GM12801 (cell line): ENCODE measurements around the gene NDN.

ENCODE experiments used
- CTCF ChIP-seq: IDR thresholded peaks from one replicate; pipeline ENCODE4 v1.5.1; 2011; ENCODE audit warnings: control low read depth; ENCODE audit not compliant: insufficient read length; ENCODE audit errors: extremely low read depth

NDN gene, protein sequence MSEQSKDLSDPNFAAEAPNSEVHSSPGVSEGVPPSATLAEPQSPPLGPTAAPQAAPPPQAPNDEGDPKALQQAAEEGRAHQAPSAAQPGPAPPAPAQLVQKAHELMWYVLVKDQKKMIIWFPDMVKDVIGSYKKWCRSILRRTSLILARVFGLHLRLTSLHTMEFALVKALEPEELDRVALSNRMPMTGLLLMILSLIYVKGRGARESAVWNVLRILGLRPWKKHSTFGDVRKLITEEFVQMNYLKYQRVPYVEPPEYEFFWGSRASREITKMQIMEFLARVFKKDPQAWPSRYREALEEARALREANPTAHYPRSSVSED

GRCh38 chr15:23687143-23687470 lies at the start of gene NDN:
TSS of gene NDN (minus strand) at chr15:23687305. CDS start at chr15:23687217, 88 bp downstream.
- no peak for TF ChIP-seq CTCF

DNA sequence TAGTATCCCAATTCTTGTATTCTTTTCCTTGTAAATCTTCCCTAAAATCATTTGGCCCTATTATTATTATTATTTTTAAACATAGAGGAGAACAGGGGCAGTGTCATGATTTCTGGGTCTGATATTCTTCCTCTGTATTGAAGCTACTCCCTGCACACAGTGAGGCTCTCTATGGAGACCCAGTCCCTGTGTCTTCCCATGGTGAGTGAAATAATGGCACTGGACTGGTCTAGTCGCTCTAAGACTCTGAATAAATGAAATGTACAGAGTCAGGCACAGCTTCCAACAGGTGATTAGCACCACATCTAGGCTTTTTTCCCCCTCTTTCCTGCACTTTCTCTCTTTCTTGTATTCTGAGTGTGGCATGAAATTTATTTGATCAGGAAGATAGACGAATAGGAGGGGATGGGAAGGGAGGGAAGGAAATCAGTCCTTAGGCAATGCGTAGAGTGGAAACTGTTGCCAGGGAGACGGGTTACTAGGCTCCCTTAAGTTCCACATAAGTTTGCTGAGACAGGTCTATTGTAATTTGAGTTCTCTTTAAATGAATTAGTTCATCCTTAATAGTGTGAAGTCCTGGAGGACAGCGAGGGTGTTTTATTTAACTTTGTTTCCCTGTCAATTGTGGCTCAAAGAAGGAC lies 49.0 kb upstream of the NDN start:
- TF ChIP-seq CTCF, result no peak

DNA sequence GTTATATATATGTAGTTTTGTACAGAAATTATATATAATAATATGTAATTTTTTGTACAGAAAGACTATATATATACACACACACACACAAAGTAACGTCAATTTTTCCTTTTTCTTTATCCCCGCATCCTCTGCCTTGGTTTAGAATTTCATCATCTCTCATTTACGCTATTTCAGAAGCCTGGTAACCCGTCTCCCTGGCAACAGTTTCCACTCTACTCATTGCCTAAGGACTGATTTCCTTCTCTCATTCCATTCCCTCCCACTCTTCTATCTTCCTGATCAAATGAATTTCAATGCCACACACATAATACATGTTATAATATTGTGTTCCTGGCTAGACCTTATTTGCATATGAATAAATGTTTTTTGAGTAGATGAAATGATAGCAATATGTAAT lies 47.8 kb upstream of the NDN start:
- TF ChIP-seq CTCF, result no peak

- no peak for TF ChIP-seq CTCF
Observed at GRCh38 chr15:23708332-23708731, 21.2 kb upstream of the NDN start.

- TF ChIP-seq CTCF, result no peak
Observed at GRCh38 chr15:23695282-23695681, 8.2 kb upstream of the NDN start.

DNA sequence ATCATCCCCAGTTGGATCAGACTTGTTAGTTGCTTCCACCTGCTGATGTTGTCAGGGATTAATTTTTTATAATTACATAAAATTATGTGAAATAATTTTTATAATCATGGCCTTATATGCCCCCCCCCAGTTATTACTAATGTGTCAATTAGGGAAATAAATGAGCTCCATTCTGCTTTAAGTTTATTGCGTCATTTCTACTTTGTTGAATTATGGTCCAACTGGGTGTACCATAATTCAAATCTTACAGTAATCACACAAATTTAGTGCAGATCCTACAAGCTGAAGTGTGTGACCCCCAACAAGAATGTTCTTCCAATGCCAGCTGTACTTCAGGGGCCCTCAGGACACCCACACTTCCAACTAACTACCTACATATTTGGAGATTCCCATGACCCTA lies 7.5 kb upstream of the NDN start:
- no peak for TF ChIP-seq CTCF

- TF ChIP-seq CTCF, result no peak
Observed at GRCh38 chr15:23690450-23690852, 3.3 kb upstream of the NDN start.
